Measurements from ENCODE around the gene SLC4A7. TPM values are rescaled to one million over a fixed set of nuclear protein-coding genes. Genes with fewer than 3 reads are reported as not detected.

Gene SLC4A7
- total RNA-seq, 1 experiment from 2014 or later, result 90.8 TPM

DNA sequence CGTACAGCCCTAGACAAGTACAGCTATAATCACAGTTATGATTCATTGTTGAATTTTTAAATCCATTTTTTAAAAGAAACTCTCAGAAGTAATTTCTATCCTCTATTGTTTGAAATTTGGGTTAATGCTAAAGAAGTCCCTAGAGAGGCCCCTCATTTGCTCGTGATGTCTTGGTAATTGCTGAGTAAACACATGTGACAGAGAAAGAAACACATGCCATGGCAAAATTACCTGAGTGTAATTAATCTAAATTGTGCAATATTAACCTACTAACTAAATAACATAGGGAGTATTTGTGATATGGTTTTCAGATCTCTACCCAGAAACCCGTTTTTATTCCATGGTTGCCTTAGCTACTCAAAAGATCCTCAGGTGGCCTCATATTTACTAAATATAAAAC is 125.8 kb downstream of the SLC4A7 start (continued):
- no peak for TF ChIP-seq AFF4 (CRISPR knock-in tag; IDR thresholded peaks at IDR 0.05; ENCODE audit: borderline replicate concordance)
- no peak for TF ChIP-seq ZNF396 (CRISPR knock-in tag; IDR thresholded peaks at IDR 0.05; ENCODE audit: borderline replicate concordance)
- TF ChIP-seq, protein P1, sequence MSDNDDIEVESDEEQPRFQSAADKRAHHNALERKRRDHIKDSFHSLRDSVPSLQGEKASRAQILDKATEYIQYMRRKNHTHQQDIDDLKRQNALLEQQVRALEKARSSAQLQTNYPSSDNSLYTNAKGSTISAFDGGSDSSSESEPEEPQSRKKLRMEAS (CRISPR knock-in tag; IDR thresholded peaks at IDR 0.05), result no peak

- ATAC-seq, result peak; percentile 89
- Mint-ChIP-seq H3K4me3 (no peak overlapping the region), H3K4me1 (peaks cover 39% of the 10 kb centered on the region), H3K27me3 (ENCODE audit: low read depth) (no peaks in the 10 kb centered on the region; the same call in 1 of the 2 replicates), H3K9me3 (peaks cover 11% of the 10 kb centered on the region), H3K27ac (no peak overlapping the region), H3K36me3 (no peaks in the 10 kb centered on the region)
- peak; percentile 61 for DNase-seq (ENCODE audit: low spot score)
- ChIA-PET POLR2A (no interaction called here), CTCF (interaction anchor here (0.5 to 1.4 kb wide), 19 partner anchors 8 to 364 kb away, joined by 3 to 25 read pairs (median 4); partner anchors contain the start of genes EOMES and NEK10)
- no peak for TF ChIP-seq NFYB (CRISPR knock-in tag; conservative IDR thresholded peaks at IDR 0.05; ENCODE audit: low read depth)
- no peak for TF ChIP-seq OVOL2 (CRISPR knock-in tag; IDR thresholded peaks at IDR 0.05; ENCODE audit: borderline replicate concordance)
- no peak for TF ChIP-seq MYBL2 (CRISPR knock-in tag; IDR thresholded peaks at IDR 0.05)
- TF ChIP-seq, protein P2, sequence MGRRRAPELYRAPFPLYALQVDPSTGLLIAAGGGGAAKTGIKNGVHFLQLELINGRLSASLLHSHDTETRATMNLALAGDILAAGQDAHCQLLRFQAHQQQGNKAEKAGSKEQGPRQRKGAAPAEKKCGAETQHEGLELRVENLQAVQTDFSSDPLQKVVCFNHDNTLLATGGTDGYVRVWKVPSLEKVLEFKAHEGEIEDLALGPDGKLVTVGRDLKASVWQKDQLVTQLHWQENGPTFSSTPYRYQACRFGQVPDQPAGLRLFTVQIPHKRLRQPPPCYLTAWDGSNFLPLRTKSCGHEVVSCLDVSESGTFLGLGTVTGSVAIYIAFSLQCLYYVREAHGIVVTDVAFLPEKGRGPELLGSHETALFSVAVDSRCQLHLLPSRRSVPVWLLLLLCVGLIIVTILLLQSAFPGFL (CRISPR knock-in tag; IDR thresholded peaks at IDR 0.05; ENCODE audit: borderline replicate concordance), result no peak
- TF ChIP-seq IRF1 (CRISPR knock-in tag; IDR thresholded peaks at IDR 0.05), result no peak
- no peak for TF ChIP-seq ZNF423 (CRISPR knock-in tag; IDR thresholded peaks at IDR 0.05)
- no peak for TF ChIP-seq RORB (CRISPR knock-in tag; IDR thresholded peaks at IDR 0.05)
- TF ChIP-seq ELF4 (CRISPR knock-in tag; IDR thresholded peaks at IDR 0.05; ENCODE audit: low read depth), result no peak
- no peak for TF ChIP-seq ZNF317 (CRISPR knock-in tag; IDR thresholded peaks at IDR 0.05; ENCODE audit: borderline replicate concordance, low read depth)
- TF ChIP-seq SMAD4 (CRISPR knock-in tag; IDR thresholded peaks at IDR 0.05), result no peak
- TF ChIP-seq JUN (CRISPR knock-in tag; IDR thresholded peaks at IDR 0.05), result no peak
- no peak for TF ChIP-seq AFF4 (CRISPR knock-in tag; IDR thresholded peaks at IDR 0.05; ENCODE audit: borderline replicate concordance)
- TF ChIP-seq, protein P3, sequence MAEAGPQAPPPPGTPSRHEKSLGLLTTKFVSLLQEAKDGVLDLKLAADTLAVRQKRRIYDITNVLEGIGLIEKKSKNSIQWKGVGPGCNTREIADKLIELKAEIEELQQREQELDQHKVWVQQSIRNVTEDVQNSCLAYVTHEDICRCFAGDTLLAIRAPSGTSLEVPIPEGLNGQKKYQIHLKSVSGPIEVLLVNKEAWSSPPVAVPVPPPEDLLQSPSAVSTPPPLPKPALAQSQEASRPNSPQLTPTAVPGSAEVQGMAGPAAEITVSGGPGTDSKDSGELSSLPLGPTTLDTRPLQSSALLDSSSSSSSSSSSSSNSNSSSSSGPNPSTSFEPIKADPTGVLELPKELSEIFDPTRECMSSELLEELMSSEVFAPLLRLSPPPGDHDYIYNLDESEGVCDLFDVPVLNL (CRISPR knock-in tag; IDR thresholded peaks at IDR 0.05; ENCODE audit: borderline replicate concordance, low read depth), result no peak
- no peak for TF ChIP-seq KAT7 (CRISPR knock-in tag; IDR thresholded peaks at IDR 0.05; ENCODE audit: borderline replicate concordance)
- no peak for TF ChIP-seq ZNF532 (CRISPR knock-in tag; IDR thresholded peaks at IDR 0.05; ENCODE audit: borderline replicate concordance)
Observed at GRCh38 chr3:27357665-27358258, 126.4 kb downstream of the SLC4A7 start.

All from WTC11 (cell line).